HepG2 (cell line): ENCODE data around the gene CDK5RAP2. TPM values are rescaled to one million over a fixed set of nuclear protein-coding genes. Genes with fewer than 3 reads are reported as not detected.
A peak's percentile ranks its signal among the peaks of the same experiment; 100 is the strongest.

Source experiments
- AGO1 ChIP-seq: fragments of 200-400 bp; formaldehyde crosslinking; IDR thresholded peaks from 2 replicates; pipeline ENCODE4 v1.6.1; 2017; ENCODE audit warnings: mild to moderate bottlenecking, low read depth, low read length, moderate library complexity; ENCODE audit not compliant: poor library complexity, severe bottlenecking
- E2F1 ChIP-seq: sonication (generic); formaldehyde crosslinking; IDR thresholded peaks from 2 replicates; pipeline ENCODE4 v1.5.0; 2020; ENCODE audit warnings: missing genetic modification reagents
- ETS1 ChIP-seq: sonication (generic); formaldehyde crosslinking; IDR thresholded peaks from 2 replicates; pipeline ENCODE4 v1.4.0; 2020; ENCODE audit warnings: missing genetic modification reagents
- GPBP1L1 ChIP-seq: sonication (generic); formaldehyde crosslinking; IDR thresholded peaks from 2 replicates; pipeline ENCODE4 v1.5.0; 2020; ENCODE audit warnings: mild to moderate bottlenecking, missing genetic modification reagents
- GZF1 ChIP-seq: sonication (generic); formaldehyde crosslinking; IDR thresholded peaks from 2 replicates; pipeline ENCODE4 v1.5.1; 2020; ENCODE audit warnings: mild to moderate bottlenecking, missing genetic modification reagents
- IRF9 ChIP-seq: sonication (generic); formaldehyde crosslinking; IDR thresholded peaks from 2 replicates; pipeline ENCODE4 v1.8.0; 2022; ENCODE audit warnings: missing genetic modification reagents, mild to moderate bottlenecking, borderline replicate concordance
- ISL2 ChIP-seq: sonication (generic); formaldehyde crosslinking; IDR thresholded peaks from 2 replicates; pipeline ENCODE4 v1.5.0; 2020; ENCODE audit warnings: missing genetic modification reagents
- MIER2 ChIP-seq: IDR thresholded peaks from 2 replicates; pipeline ENCODE4 v1.6.1; 2016; ENCODE audit warnings: missing biosample characterization, missing genetic modification reagents
- ONECUT2 ChIP-seq: sonication (generic); formaldehyde crosslinking; IDR thresholded peaks from 2 replicates; pipeline ENCODE4 v1.4.0; 2020; ENCODE audit warnings: missing genetic modification reagents
- PCBP2 ChIP-seq: fragments of 200-400 bp; formaldehyde crosslinking; optimal IDR thresholded peaks from 2 replicates; pipeline ENCODE3; 2018; ENCODE audit warnings: low read length, low read depth; ENCODE audit not compliant: poor library complexity, severe bottlenecking
- TCF7 ChIP-seq: sonication (generic); IDR thresholded peaks from 2 replicates; pipeline ENCODE4 v1.6.1; 2016; ENCODE audit warnings: antibody characterized with exemption, low read depth
- TRIM24 ChIP-seq: sonication (generic); formaldehyde crosslinking; IDR thresholded peaks from 2 replicates; pipeline ENCODE4 v1.8.0; 2022; ENCODE audit warnings: mild to moderate bottlenecking, missing genetic modification reagents
- YEATS2 ChIP-seq: sonication (generic); formaldehyde crosslinking; IDR thresholded peaks from 2 replicates; pipeline ENCODE4 v1.4.0; 2020; ENCODE audit warnings: missing genetic modification reagents, borderline replicate concordance
- ZBTB3 ChIP-seq: sonication (generic); formaldehyde crosslinking; IDR thresholded peaks from 2 replicates; pipeline ENCODE4 v1.4.0; 2020; ENCODE audit warnings: low read depth, mild to moderate bottlenecking, moderate library complexity, missing genetic modification reagents, borderline replicate concordance
- ZMYM3 ChIP-seq: sonication (generic); formaldehyde crosslinking; IDR thresholded peaks from 2 replicates; pipeline ENCODE4 v1.5.1; 2020; ENCODE audit warnings: mild to moderate bottlenecking, missing genetic modification reagents
- ZNF160 ChIP-seq: sonication (generic); formaldehyde crosslinking; IDR thresholded peaks from 2 replicates; pipeline ENCODE4 v1.8.0; 2022; ENCODE audit warnings: mild to moderate bottlenecking, inconsistent platforms, missing genetic modification reagents
- ZNF225 ChIP-seq: sonication (generic); formaldehyde crosslinking; IDR thresholded peaks from 2 replicates; pipeline ENCODE4 v1.4.0; 2020; ENCODE audit warnings: mild to moderate bottlenecking, missing genetic modification reagents
- ZNF234 ChIP-seq: sonication (generic); formaldehyde crosslinking; conservative IDR thresholded peaks from 2 replicates; pipeline ENCODE4 v1.5.1; 2020; ENCODE audit warnings: mild to moderate bottlenecking, missing genetic modification reagents
- ZNF33A ChIP-seq: sonication (generic); formaldehyde crosslinking; IDR thresholded peaks from 2 replicates; pipeline ENCODE4 v1.5.1; 2020; ENCODE audit warnings: missing genetic modification reagents, mild to moderate bottlenecking, moderate library complexity, borderline replicate concordance
- ZNF501 ChIP-seq: sonication (generic); formaldehyde crosslinking; IDR thresholded peaks from 2 replicates; pipeline ENCODE4 v1.5.1; 2020; ENCODE audit warnings: mild to moderate bottlenecking, moderate library complexity, missing genetic modification reagents
- ZNF556 ChIP-seq: sonication (generic); formaldehyde crosslinking; IDR thresholded peaks from 2 replicates; pipeline ENCODE4 v1.4.0; 2020; ENCODE audit warnings: mild to moderate bottlenecking, missing genetic modification reagents, borderline replicate concordance
- ZNF674 ChIP-seq: sonication (generic); formaldehyde crosslinking; IDR thresholded peaks from 2 replicates; pipeline ENCODE4 v1.5.0; 2020; ENCODE audit warnings: low read depth, mild to moderate bottlenecking, missing genetic modification reagents
- ZSCAN30 ChIP-seq: sonication (generic); formaldehyde crosslinking; IDR thresholded peaks from 2 replicates; pipeline ENCODE4 v1.5.0; 2020; ENCODE audit warnings: mild to moderate bottlenecking, missing genetic modification reagents
- polyA plus RNA-seq, 8 experiments: library from polyadenylated mRNA; depleted of rRNA in 3 of 8; stranded (reverse) in 7 of 8; unstranded in 1 of 8; fragments of >200 nt; fragmentation: Illumina TruSeq in 4 of 8; extraction: Trizol in 4 of 8; gene quantifications; 2 replicates each; pipeline versions ENCODE4 v1.2.1 to v1.2.3, GENCODE V29; 2011 to 2016; ENCODE audit warnings: low read depth in 4 of 8, missing spikeins in 1 of 8, mixed read lengths in 1 of 8; ENCODE audit not compliant: insufficient read depth in 1 of 8
- total RNA-seq, 5 experiments: library from RNA; depleted of rRNA; stranded (reverse); fragments of >200 nt; fragmentation: Illumina TruSeq; extraction: Trizol; gene quantifications; 2 replicates each; pipeline ENCODE4 v1.2.3, GENCODE V29; 2016; ENCODE audit warnings: low read depth in 1 of 5

The CDK5RAP2 gene
- total and polyA plus RNA-seq, 2 of the 13 experiments (the other 11 are each of a cell fraction or from before 2014, with no cell fraction given): 31.8 to 42.2 TPM

GRCh38 chr9:120386390-120387131 lies 193.4 kb downstream of the CDK5RAP2 start (continued):
- TF ChIP-seq TRIM24: no peak
- TF ChIP-seq ZNF225 (CRISPR knock-in tag): no peak
- no peak; the same call in 1 of the 2 replicates for TF ChIP-seq ONECUT2 (CRISPR knock-in tag)
- TF ChIP-seq GZF1 (CRISPR knock-in tag): no peak
- no peak for TF ChIP-seq ZSCAN30
- no peak for TF ChIP-seq ETS1 (CRISPR knock-in tag)
- no peak for TF ChIP-seq ZNF160
- TF ChIP-seq MIER2 (CRISPR knock-in tag): no peak
- no peak for TF ChIP-seq ZNF674 (CRISPR knock-in tag)
- no peak for TF ChIP-seq ZMYM3 (CRISPR knock-in tag)
- no peak for TF ChIP-seq ZNF501 (CRISPR knock-in tag)
- TF ChIP-seq GPBP1L1: no peak
- TF ChIP-seq ZNF234 (CRISPR knock-in tag): no peak
- TF ChIP-seq IRF9 (CRISPR knock-in tag): no peak
- no peak; the same call in 1 of the 2 replicates for TF ChIP-seq YEATS2 (CRISPR knock-in tag)
- TF ChIP-seq AGO1: no peak
- TF ChIP-seq ZBTB3 (CRISPR knock-in tag): 0 out of 2 replicates have a peak, but pooled peaks have one; percentile 49
- TF ChIP-seq ISL2: peak; percentile 32; the same call in 1 of the 2 replicates
- no peak for TF ChIP-seq PCBP2
- TF ChIP-seq ZNF33A (CRISPR knock-in tag): no peak
- peak; percentile 74 for TF ChIP-seq TCF7
- TF ChIP-seq ZNF556 (CRISPR knock-in tag): peak; percentile 45; the same call in 1 of the 2 replicates
- no peak for TF ChIP-seq E2F1
